ENCODE measurements around the gene LIN28B.

Gene LIN28B

DNA sequence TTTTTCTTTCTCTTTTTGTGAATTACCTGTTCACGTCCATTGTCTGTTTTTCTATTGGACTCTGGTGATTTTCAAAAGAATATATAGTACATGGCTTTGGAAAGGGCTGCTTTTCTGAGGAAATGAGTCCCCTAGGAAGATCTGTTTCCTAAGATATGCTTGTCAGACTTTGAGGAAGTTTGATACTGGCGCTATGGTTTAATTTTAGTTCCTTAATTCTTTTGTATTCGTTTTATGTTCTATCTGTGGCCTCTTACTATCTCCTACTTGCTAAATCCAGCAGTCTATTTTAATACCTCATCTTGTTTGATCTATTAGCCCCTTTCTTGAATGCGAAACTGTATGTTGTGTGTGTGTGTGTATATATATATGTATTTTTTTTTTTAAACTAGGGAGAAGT, 101.9 kb downstream of the LIN28B start:
- H2BK12ac ChIP-seq (ENCODE audit: low read length), result no peak overlapping the region
- H3K27ac ChIP-seq (ENCODE audit: low read depth, low read length), result no peak overlapping the region
- H3K14ac ChIP-seq (ENCODE audit: low read length), result no peak overlapping the region
- H3K4me2 ChIP-seq (ENCODE audit: low read length), result no peak overlapping the region
- no peak overlapping the region for H2AFZ ChIP-seq (ENCODE audit: insufficient read depth, low read length, poor library complexity)
- no peak overlapping the region for H4K8ac ChIP-seq (ENCODE audit: low read depth, low read length)
- WGBS (ENCODE audit: extremely low coverage, insufficient coverage, insufficient read length), result no CpG with 5 or more reads among the region's 4 CpGs
- H3K23ac ChIP-seq (ENCODE audit: low read length), result no peak overlapping the region
- no peak overlapping the region for H4K91ac ChIP-seq (ENCODE audit: low read depth, low read length)
- H3K4me3 ChIP-seq (ENCODE audit: low read depth, low read length), result no peak overlapping the region
- no peaks in the 10 kb centered on the region for H3K4me1 ChIP-seq (ENCODE audit: control insufficient read depth in 1 of 2, insufficient read depth in 2 of 2, low read length in 2 of 2)
- no peak overlapping the region for H2BK120ac ChIP-seq (ENCODE audit: insufficient read depth, low read length, poor library complexity)
- no peak overlapping the region for H4K12ac ChIP-seq (ENCODE audit: low read depth, low read length)
- H2AK5ac ChIP-seq (ENCODE audit: low read length), result no peak overlapping the region
- H3K36me3 ChIP-seq (ENCODE audit: control insufficient read depth in 1 of 2, insufficient read depth in 2 of 2, low read length in 2 of 2), result peaks cover 0 to 2% of the 10 kb centered on the region in 2 experiments
- H3K27me3 ChIP-seq (ENCODE audit: insufficient read depth, low read length), result no peaks in the 10 kb centered on the region
- no peaks in the 10 kb centered on the region for H3K79me1 ChIP-seq (ENCODE audit: low read length)
- no peak for DNase-seq
- H3K4ac ChIP-seq (ENCODE audit: low read depth, low read length), result no peak overlapping the region
- no peaks in the 10 kb centered on the region for H3K9me3 ChIP-seq (ENCODE audit: insufficient read depth, low read depth, low read length)
- H2BK5ac ChIP-seq (ENCODE audit: low read depth, low read length, poor library complexity), result no peak overlapping the region
- no peak overlapping the region for H3K18ac ChIP-seq (ENCODE audit: low read length)
- no peak overlapping the region for H3K9ac ChIP-seq (ENCODE audit: low read length)
- H3K79me2 ChIP-seq (ENCODE audit: control insufficient read depth, insufficient read depth, low read length, poor library complexity), result no peaks in the 10 kb centered on the region

DNA sequence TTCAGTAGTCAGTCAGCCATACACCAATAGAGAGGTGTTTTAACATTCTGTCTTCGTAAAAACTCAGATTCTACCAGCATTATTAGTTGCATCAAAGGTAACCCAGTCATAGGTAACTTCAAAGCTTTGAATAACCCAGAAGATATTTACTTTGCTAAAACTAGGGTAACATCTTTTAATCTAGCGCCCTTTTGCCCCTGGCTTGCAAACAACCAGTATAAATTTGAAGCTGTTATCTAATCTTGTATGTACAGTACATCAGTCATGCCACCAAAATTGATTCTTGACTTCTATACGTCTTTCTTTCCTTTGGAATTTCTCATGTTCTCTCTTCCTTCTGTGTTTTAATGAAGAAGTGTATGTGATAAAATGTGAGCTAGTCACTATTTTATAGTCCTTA, 109.3 kb downstream of the LIN28B start:
- H4K12ac ChIP-seq (ENCODE audit: low read depth, low read length), result no peak overlapping the region
- no peaks in the 10 kb centered on the region for H3K4me1 ChIP-seq (ENCODE audit: control insufficient read depth in 1 of 2, insufficient read depth in 2 of 2, low read length in 2 of 2)
- no peak overlapping the region for H4K8ac ChIP-seq (ENCODE audit: low read depth, low read length)
- no peak for DNase-seq
- no peaks in the 10 kb centered on the region for H3K9me3 ChIP-seq (ENCODE audit: insufficient read depth, low read depth, low read length)
- no peak overlapping the region for H3K23ac ChIP-seq (ENCODE audit: low read length)
- H3K14ac ChIP-seq (ENCODE audit: low read length), result no peak overlapping the region
- no peaks in the 10 kb centered on the region for H3K27me3 ChIP-seq (ENCODE audit: insufficient read depth, low read length)
- no peaks in the 10 kb centered on the region for H3K79me1 ChIP-seq (ENCODE audit: low read length)
- WGBS (ENCODE audit: extremely low coverage, insufficient coverage, insufficient read length), result no CpG with 5 or more reads among the region's 3 CpGs
- no peaks in the 10 kb centered on the region for H3K79me2 ChIP-seq (ENCODE audit: control insufficient read depth, insufficient read depth, low read length, poor library complexity)
- H3K4ac ChIP-seq (ENCODE audit: low read depth, low read length), result no peak overlapping the region
- H2AK5ac ChIP-seq (ENCODE audit: low read length), result no peak overlapping the region
- H2AFZ ChIP-seq (ENCODE audit: insufficient read depth, low read length, poor library complexity), result no peak overlapping the region
- no peaks in the 10 kb centered on the region for H3K36me3 ChIP-seq (ENCODE audit: control insufficient read depth in 1 of 2, insufficient read depth in 2 of 2, low read length in 2 of 2)
- H3K4me3 ChIP-seq (ENCODE audit: low read depth, low read length), result no peak overlapping the region
- H4K91ac ChIP-seq (ENCODE audit: low read depth, low read length), result no peak overlapping the region
- H2BK120ac ChIP-seq (ENCODE audit: insufficient read depth, low read length, poor library complexity), result no peak overlapping the region
- no peak overlapping the region for H2BK5ac ChIP-seq (ENCODE audit: low read depth, low read length, poor library complexity)
- H3K18ac ChIP-seq (ENCODE audit: low read length), result no peak overlapping the region
- no peak overlapping the region for H3K27ac ChIP-seq (ENCODE audit: low read depth, low read length)
- H3K4me2 ChIP-seq (ENCODE audit: low read length), result no peak overlapping the region
- H3K9ac ChIP-seq (ENCODE audit: low read length), result no peak overlapping the region
- no peak overlapping the region for H2BK12ac ChIP-seq (ENCODE audit: low read length)

DNA sequence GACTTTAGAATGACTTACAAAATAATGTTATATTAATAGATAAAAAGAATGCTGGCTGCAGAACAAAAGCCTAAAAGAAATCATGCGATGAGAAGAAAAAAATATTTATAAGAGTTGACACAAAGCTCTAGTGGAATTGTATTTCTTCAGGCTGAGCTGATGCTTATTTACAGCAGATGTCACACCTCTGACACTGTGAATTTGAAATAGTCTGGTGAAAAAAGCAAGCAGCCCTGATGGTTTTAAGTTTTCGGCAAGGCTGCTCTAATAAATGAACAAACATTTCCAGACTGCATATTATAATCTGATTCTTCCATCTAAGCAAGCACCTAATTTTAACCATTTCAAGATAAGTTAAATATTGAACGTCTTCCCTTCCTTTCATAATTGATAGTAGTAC, 109.9 kb downstream of the LIN28B start:
- Histone ChIP-seq H4K12ac (ENCODE audit: low read depth, low read length) (no peak overlapping the region), H3K27ac (ENCODE audit: low read depth, low read length) (no peak overlapping the region), H2AK5ac (ENCODE audit: low read length) (no peak overlapping the region)

DNA sequence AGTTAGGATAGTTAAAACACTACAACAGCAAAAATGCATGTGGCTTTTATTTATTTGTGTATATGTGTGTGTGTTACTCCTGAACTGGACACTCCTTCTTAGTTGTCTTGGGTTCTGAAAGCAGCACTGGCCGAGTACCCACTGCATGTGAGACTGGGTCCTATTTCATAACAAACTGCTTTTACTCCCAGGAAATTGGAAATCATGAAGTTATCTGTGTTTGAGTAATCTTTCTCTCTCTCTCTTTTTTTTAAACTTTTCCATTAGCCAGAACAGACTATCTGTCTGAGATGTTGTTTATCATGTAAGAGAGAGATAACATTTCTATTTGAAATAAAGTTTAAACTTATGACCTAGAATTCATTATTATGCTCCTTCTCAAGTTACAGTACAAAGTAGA, 110.4 kb downstream of the LIN28B start:
- Histone ChIP-seq H3K18ac (ENCODE audit: low read length) (no peak overlapping the region), H4K91ac (ENCODE audit: low read depth, low read length) (no peak overlapping the region), H2BK12ac (ENCODE audit: low read length) (no peak overlapping the region), H3K9me3 (ENCODE audit: insufficient read depth, low read depth, low read length) (no peaks in the 10 kb centered on the region), H4K12ac (ENCODE audit: low read depth, low read length) (no peak overlapping the region), H2BK5ac (ENCODE audit: low read depth, low read length, poor library complexity) (no peak overlapping the region), H3K79me1 (ENCODE audit: low read length) (no peaks in the 10 kb centered on the region), H3K4ac (ENCODE audit: low read depth, low read length) (no peak overlapping the region), H3K79me2 (ENCODE audit: control insufficient read depth, insufficient read depth, low read length, poor library complexity) (no peaks in the 10 kb centered on the region), H2BK120ac (ENCODE audit: insufficient read depth, low read length, poor library complexity) (no peak overlapping the region), H3K4me1 (ENCODE audit: control insufficient read depth in 1 of 2, insufficient read depth in 2 of 2, low read length in 2 of 2) (no peaks in the 10 kb centered on the region), H3K4me2 (ENCODE audit: low read length) (no peak overlapping the region), H2AFZ (ENCODE audit: insufficient read depth, low read length, poor library complexity) (no peak overlapping the region), H2AK5ac (ENCODE audit: low read length) (no peak overlapping the region), H3K14ac (ENCODE audit: low read length) (no peak overlapping the region), H3K4me3 (ENCODE audit: low read depth, low read length) (no peak overlapping the region), H4K8ac (ENCODE audit: low read depth, low read length) (no peak overlapping the region), H3K23ac (ENCODE audit: low read length) (no peak overlapping the region), H3K27me3 (ENCODE audit: insufficient read depth, low read length) (no peaks in the 10 kb centered on the region), H3K9ac (ENCODE audit: low read length) (no peak overlapping the region), H3K27ac (ENCODE audit: low read depth, low read length) (no peak overlapping the region), H3K36me3 (ENCODE audit: control insufficient read depth in 1 of 2, insufficient read depth in 2 of 2, low read length in 2 of 2) (no peaks in the 10 kb centered on the region)
- WGBS (ENCODE audit: extremely low coverage, insufficient coverage, insufficient read length), result no CpG with 5 or more reads among the region's 1 CpG
- no peak for DNase-seq

More for the DNA sequence above, 109.9 kb downstream of the LIN28B start:
- no peak overlapping the region for H2BK5ac ChIP-seq (ENCODE audit: low read depth, low read length, poor library complexity)
- H4K91ac ChIP-seq (ENCODE audit: low read depth, low read length), result no peak overlapping the region
- H3K4me2 ChIP-seq (ENCODE audit: low read length), result no peak overlapping the region
- H3K79me1 ChIP-seq (ENCODE audit: low read length), result no peaks in the 10 kb centered on the region
- no peak overlapping the region for H3K4me3 ChIP-seq (ENCODE audit: low read depth, low read length)
- no peak overlapping the region for H3K18ac ChIP-seq (ENCODE audit: low read length)
- WGBS (ENCODE audit: extremely low coverage, insufficient coverage, insufficient read length), result no CpG with 5 or more reads among the region's 3 CpGs
- no peaks in the 10 kb centered on the region for H3K27me3 ChIP-seq (ENCODE audit: insufficient read depth, low read length)
- no peak overlapping the region for H2BK120ac ChIP-seq (ENCODE audit: insufficient read depth, low read length, poor library complexity)
- no peaks in the 10 kb centered on the region for H3K9me3 ChIP-seq (ENCODE audit: insufficient read depth, low read depth, low read length)
- no peaks in the 10 kb centered on the region for H3K4me1 ChIP-seq (ENCODE audit: control insufficient read depth in 1 of 2, insufficient read depth in 2 of 2, low read length in 2 of 2)
- no peak overlapping the region for H3K14ac ChIP-seq (ENCODE audit: low read length)
- H3K36me3 ChIP-seq (ENCODE audit: control insufficient read depth in 1 of 2, insufficient read depth in 2 of 2, low read length in 2 of 2), result no peaks in the 10 kb centered on the region
- H2AFZ ChIP-seq (ENCODE audit: insufficient read depth, low read length, poor library complexity), result no peak overlapping the region
- H3K79me2 ChIP-seq (ENCODE audit: control insufficient read depth, insufficient read depth, low read length, poor library complexity), result no peaks in the 10 kb centered on the region
- H3K23ac ChIP-seq (ENCODE audit: low read length), result no peak overlapping the region
- H4K8ac ChIP-seq (ENCODE audit: low read depth, low read length), result no peak overlapping the region
- H2BK12ac ChIP-seq (ENCODE audit: low read length), result no peak overlapping the region
- DNase-seq, result no peak
- H3K9ac ChIP-seq (ENCODE audit: low read length), result no peak overlapping the region
- no peak overlapping the region for H3K4ac ChIP-seq (ENCODE audit: low read depth, low read length)
